HepG2 (cell line): ENCODE data around the gene CAPN2.

ENCODE experiments used
- MAFK ChIP-seq, 2 experiments: IDR thresholded peaks in 1 of 2; conservative IDR thresholded peaks in 1 of 2; 2 replicates each; pipeline ENCODE4 v1.6.1; 2011; ENCODE audit warnings: improper control_type of control experiment in 2 of 2, low read length in 2 of 2
- POLR2A ChIP-seq, 2 experiments: IDR thresholded peaks; 2 replicates each; pipeline ENCODE4 v1.6.1; 2011; ENCODE audit warnings: low read depth in 2 of 2, low read length in 2 of 2, mild to moderate bottlenecking in 1 of 2, moderate library complexity in 1 of 2; ENCODE audit not compliant: insufficient read depth in 1 of 2
- TF ChIP-seq, protein P1 (sequence below): fragments of 450-650 bp; IDR thresholded peaks from 2 replicates; pipeline ENCODE4 v1.6.1; 2017; ENCODE audit warnings: mild to moderate bottlenecking
- TF ChIP-seq, protein P2 (sequence below): sonication (generic); formaldehyde crosslinking; IDR thresholded peaks from 2 replicates; pipeline ENCODE4 v1.8.1; 2022; ENCODE audit warnings: low read depth, mild to moderate bottlenecking, missing genetic modification reagents

DNA sequence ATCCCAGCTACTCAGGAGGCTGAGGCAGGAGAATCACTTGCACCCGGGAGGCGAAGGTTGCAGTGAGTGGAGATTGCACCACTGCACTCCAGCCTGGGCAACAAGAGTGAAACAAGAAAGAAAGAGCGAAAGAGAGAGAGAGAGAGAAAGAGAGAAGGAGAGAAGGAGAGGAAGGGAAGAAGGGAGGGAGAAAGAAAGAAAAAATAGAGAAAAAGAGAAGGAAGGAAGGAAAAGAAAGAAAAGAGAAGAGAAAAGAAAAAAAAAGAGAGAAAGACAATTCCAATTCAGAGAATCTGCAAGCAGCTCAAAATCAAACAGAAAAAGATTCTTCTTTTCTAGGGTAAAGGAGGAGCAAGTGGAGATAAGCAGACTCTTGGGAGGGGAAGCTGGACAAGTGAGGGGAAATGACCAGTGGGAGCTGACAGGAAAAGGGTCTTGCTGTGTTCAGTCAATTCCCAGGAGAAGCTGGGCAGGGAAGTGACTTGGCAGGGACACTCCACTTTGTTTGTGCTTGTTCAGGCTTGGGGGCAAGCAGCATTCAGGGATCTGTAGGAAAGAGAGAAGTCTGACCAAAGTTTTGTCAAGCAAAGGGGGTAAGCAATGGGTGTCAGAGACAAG lies 3.6 kb upstream of the CAPN2 start:
- TF ChIP-seq POLR2A (IDR thresholded peaks at IDR 0.05; ENCODE audit: insufficient read depth in 1 of 2, low read depth in 2 of 2, low read length in 2 of 2) (no peak), MAFK (conservative IDR thresholded peaks at IDR 0.05 in 1 of 2, IDR thresholded peaks at IDR 0.05 in 1 of 2; ENCODE audit: low read length in 2 of 2) (no peak)
- TF ChIP-seq, protein P1, sequence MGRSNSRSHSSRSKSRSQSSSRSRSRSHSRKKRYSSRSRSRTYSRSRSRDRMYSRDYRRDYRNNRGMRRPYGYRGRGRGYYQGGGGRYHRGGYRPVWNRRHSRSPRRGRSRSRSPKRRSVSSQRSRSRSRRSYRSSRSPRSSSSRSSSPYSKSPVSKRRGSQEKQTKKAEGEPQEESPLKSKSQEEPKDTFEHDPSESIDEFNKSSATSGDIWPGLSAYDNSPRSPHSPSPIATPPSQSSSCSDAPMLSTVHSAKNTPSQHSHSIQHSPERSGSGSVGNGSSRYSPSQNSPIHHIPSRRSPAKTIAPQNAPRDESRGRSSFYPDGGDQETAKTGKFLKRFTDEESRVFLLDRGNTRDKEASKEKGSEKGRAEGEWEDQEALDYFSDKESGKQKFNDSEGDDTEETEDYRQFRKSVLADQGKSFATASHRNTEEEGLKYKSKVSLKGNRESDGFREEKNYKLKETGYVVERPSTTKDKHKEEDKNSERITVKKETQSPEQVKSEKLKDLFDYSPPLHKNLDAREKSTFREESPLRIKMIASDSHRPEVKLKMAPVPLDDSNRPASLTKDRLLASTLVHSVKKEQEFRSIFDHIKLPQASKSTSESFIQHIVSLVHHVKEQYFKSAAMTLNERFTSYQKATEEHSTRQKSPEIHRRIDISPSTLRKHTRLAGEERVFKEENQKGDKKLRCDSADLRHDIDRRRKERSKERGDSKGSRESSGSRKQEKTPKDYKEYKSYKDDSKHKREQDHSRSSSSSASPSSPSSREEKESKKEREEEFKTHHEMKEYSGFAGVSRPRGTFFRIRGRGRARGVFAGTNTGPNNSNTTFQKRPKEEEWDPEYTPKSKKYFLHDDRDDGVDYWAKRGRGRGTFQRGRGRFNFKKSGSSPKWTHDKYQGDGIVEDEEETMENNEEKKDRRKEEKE: no peak
- TF ChIP-seq, protein P2, sequence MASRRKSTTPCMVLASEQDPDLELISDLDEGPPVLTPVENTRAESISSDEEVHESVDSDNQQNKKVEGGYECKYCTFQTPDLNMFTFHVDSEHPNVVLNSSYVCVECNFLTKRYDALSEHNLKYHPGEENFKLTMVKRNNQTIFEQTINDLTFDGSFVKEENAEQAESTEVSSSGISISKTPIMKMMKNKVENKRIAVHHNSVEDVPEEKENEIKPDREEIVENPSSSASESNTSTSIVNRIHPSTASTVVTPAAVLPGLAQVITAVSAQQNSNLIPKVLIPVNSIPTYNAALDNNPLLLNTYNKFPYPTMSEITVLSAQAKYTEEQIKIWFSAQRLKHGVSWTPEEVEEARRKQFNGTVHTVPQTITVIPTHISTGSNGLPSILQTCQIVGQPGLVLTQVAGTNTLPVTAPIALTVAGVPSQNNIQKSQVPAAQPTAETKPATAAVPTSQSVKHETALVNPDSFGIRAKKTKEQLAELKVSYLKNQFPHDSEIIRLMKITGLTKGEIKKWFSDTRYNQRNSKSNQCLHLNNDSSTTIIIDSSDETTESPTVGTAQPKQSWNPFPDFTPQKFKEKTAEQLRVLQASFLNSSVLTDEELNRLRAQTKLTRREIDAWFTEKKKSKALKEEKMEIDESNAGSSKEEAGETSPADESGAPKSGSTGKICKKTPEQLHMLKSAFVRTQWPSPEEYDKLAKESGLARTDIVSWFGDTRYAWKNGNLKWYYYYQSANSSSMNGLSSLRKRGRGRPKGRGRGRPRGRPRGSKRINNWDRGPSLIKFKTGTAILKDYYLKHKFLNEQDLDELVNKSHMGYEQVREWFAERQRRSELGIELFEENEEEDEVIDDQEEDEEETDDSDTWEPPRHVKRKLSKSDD (CRISPR knock-in tag): no peak
